ENCODE results near the gene SLN. TPM values are rescaled to one million over a fixed set of nuclear protein-coding genes. Genes with fewer than 3 reads are reported as not detected.

SLN gene
- total and polyA plus RNA-seq, 2 experiments from 2014 or later, result not detected

DNA sequence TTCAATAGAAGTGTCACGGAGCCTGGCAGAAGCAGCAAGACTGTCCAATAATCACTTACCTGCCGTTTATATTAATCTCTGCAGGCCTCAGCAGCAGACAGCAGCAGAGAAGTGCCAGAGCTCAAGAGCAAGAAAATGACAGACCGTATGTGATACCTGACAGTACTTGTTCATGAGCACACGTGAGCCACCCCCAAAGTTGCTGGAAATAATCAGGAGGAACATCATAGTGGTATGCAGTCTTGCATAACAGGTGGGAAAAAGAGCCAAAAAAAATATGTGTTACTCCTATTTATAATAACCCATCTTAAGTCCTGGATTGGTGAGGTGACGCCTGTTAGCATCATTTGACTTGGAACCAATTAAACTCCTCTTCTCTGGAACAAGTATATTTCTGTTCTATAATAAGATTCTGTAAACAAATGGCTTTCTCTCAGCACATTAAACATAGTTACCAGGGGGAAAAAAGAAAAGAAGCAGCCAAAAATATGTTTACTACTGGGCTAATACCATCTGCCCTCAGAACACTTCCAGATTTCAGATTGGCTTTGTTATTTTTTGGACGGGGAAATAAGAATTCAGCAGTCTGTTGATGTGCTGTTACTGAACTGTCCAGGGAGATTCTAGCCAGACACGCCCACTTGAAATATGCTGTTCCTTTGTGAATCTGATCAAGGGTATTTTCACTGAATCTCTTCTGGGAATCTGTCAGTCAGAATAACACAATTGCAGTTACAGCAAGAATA lies 7.9 kb upstream of the SLN start:
- H3K36me3 ChIP-seq (ENCODE audit: low read depth), result no peaks in the 10 kb centered on the region
- DNase-seq, result peak; percentile 41
- peak overlapping the region; percentile 2; the same call in 1 of the 2 replicates for H3K27ac ChIP-seq
- H3K4me1 ChIP-seq (ENCODE audit: insufficient read depth), result peaks cover 19% of the 10 kb centered on the region
- no peak overlapping the region for H3K9ac ChIP-seq
- H3K9me2 ChIP-seq (ENCODE audit: insufficient read depth), result no peaks in the 10 kb centered on the region
- TF ChIP-seq EZH2phosphoT487 (IDR thresholded peaks at IDR 0.05; ENCODE audit: insufficient read depth, low read depth), result no peak
- TF ChIP-seq EZH2 (IDR thresholded peaks at IDR 0.05; ENCODE audit: insufficient read depth, poor library complexity, severe bottlenecking), result no peak
- WGBS, 2 experiments (ENCODE audit: low coverage in 1 of 2, low lambda C conversion rate in 2 of 2, missing lambda C conversion rate in 2 of 2), result 24 to 26% methylated on average over 7 of the region's 7 CpGs
- no peaks in the 10 kb centered on the region for H3K9me3 ChIP-seq (ENCODE audit: low read depth)
- H3F3A ChIP-seq (ENCODE audit: insufficient read depth), result peaks cover 9% of the 10 kb centered on the region; the same call in 1 of the 2 replicates
- H3K79me2 ChIP-seq (ENCODE audit: insufficient read depth), result no peaks in the 10 kb centered on the region
- no peak overlapping the region; the same call in 1 of the 2 replicates for H2AFZ ChIP-seq
- H3K4me2 ChIP-seq (ENCODE audit: unreplicated experiment), result peak overlapping the region; percentile 22
- H4K20me1 ChIP-seq (ENCODE audit: insufficient read depth), result no peaks in the 10 kb centered on the region
- in situ Hi-C loops (cut with MboI), result no loop called here
- 0 out of 2 replicates have a peak, but pooled peaks cover 8% of the 10 kb centered on the region for H3K27me3 ChIP-seq (replicated peaks; ENCODE audit: insufficient read depth)
- no peak overlapping the region for H3K4me3 ChIP-seq

DNA sequence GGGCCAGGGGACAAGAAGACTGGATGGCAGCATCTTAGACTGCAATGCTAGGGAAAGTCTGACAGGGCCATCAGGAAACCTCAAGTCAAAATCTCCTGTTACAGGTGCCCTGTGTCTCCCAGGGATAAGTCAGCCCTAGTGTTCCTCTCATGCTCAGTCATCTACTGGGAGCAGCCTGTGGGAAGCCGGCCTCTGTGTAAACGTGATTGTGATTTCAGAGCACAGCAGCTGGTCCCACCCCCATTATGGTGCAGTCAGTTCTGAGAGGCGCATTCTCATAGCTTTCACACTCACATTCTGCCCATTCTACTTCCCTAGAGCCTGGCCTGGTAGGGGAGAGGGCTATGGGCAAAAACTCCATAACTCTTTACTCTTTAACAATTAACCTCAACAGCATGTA lies 7.2 kb upstream of the SLN start:
- Histone ChIP-seq H3K9me2 (ENCODE audit: insufficient read depth) (no peaks in the 10 kb centered on the region), H3F3A (ENCODE audit: insufficient read depth) (peaks cover 9% of the 10 kb centered on the region; the same call in 1 of the 2 replicates), H3K27me3 (replicated peaks; ENCODE audit: insufficient read depth) (0 out of 2 replicates have a peak, but pooled peaks cover 8% of the 10 kb centered on the region), H3K4me3 (no peak overlapping the region), H3K4me1 (ENCODE audit: insufficient read depth) (peaks cover 19% of the 10 kb centered on the region), H3K36me3 (ENCODE audit: low read depth) (no peaks in the 10 kb centered on the region), H4K20me1 (ENCODE audit: insufficient read depth) (no peaks in the 10 kb centered on the region), H3K9me3 (ENCODE audit: low read depth) (no peaks in the 10 kb centered on the region), H2AFZ (no peak overlapping the region), H3K79me2 (ENCODE audit: insufficient read depth) (no peaks in the 10 kb centered on the region), H3K27ac (no peak overlapping the region), H3K9ac (no peak overlapping the region), H3K4me2 (ENCODE audit: unreplicated experiment) (no peak overlapping the region)
- peak; percentile 17 for DNase-seq
- in situ Hi-C loops (cut with MboI), result no loop called here
- TF ChIP-seq EZH2phosphoT487 (IDR thresholded peaks at IDR 0.05; ENCODE audit: insufficient read depth, low read depth) (no peak), EZH2 (IDR thresholded peaks at IDR 0.05; ENCODE audit: insufficient read depth, poor library complexity, severe bottlenecking) (no peak)
- 60 to 72% methylated on average over 3 of the region's 3 CpGs for WGBS, 2 experiments (ENCODE audit: low coverage in 1 of 2, low lambda C conversion rate in 2 of 2, missing lambda C conversion rate in 2 of 2)

DNA sequence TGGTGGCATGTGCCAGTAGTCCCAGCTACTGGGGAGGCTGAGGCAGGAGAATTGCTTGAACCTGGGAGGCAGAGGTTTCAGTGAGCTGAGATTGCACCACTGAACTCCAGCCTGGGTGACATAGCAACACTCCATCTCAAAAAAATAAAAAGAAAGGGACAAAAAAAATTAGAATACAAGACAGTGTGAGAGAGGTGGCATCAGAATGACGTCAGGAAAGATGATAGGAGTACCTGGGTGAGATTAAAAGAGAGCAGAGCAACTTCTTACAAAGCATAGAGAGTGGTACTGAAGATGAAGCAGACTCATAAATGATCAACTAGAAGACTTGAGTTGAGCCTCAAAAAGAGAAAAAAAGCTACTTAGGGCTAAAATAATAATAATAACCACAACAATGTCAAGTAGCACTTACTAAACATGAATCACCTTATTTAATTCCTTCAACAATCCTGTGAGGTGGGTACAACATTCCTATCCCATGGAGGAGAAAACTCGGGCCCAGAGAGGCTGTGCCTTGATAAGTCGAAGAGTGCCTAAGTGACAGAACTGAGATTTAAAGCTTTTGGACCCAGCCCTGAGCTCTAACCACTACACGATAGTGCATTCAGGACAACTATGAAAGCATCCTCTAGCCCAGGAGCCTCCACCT lies 5.2 kb upstream of the SLN start:
- WGBS, 2 experiments (ENCODE audit: low coverage in 1 of 2, low lambda C conversion rate in 2 of 2, missing lambda C conversion rate in 2 of 2), result 43 to 63% methylated on average over 4 of the region's 4 CpGs
- no peak overlapping the region for H3K4me2 ChIP-seq (ENCODE audit: unreplicated experiment)
- peaks cover 9% of the 10 kb centered on the region; the same call in 1 of the 2 replicates for H3F3A ChIP-seq (ENCODE audit: insufficient read depth)
- H3K9me3 ChIP-seq (ENCODE audit: low read depth), result no peaks in the 10 kb centered on the region
- no peaks in the 10 kb centered on the region for H3K79me2 ChIP-seq (ENCODE audit: insufficient read depth)
- no peak overlapping the region for H3K4me3 ChIP-seq
- in situ Hi-C loops (cut with MboI), result no loop called here
- H3K9me2 ChIP-seq (ENCODE audit: insufficient read depth), result no peaks in the 10 kb centered on the region
- no peak for TF ChIP-seq EZH2 (IDR thresholded peaks at IDR 0.05; ENCODE audit: insufficient read depth, poor library complexity, severe bottlenecking)
- no peak for TF ChIP-seq EZH2phosphoT487 (IDR thresholded peaks at IDR 0.05; ENCODE audit: insufficient read depth, low read depth)
- H3K9ac ChIP-seq, result no peak overlapping the region
- H3K4me1 ChIP-seq (ENCODE audit: insufficient read depth), result peaks cover 19% of the 10 kb centered on the region
- H3K36me3 ChIP-seq (ENCODE audit: low read depth), result no peaks in the 10 kb centered on the region
- peaks cover 7% of the 10 kb centered on the region; the same call in 1 of the 2 replicates for H3K27me3 ChIP-seq (replicated peaks; ENCODE audit: insufficient read depth)
- H4K20me1 ChIP-seq (ENCODE audit: insufficient read depth), result no peaks in the 10 kb centered on the region
- H2AFZ ChIP-seq, result no peak overlapping the region
- no peak overlapping the region for H3K27ac ChIP-seq
- peak; percentile 60 for DNase-seq

DNA sequence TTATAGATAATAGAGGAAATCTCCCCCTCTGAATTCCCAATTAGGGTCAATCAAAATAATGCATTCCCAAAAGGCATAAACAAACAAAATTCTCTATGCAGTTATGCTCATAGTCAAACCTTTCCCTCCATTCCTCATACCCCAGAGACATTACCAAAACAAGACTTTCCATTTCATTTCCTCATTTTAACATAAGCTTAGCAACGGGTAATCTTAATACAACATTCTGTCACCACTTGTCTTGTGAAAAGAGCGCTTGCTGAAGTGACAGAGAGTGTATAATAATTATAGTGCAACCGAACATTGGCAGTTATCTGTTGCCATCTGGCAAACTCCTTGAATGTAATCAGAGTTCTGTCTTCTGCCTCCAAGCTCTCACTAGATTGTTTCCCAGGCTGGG lies 1.2 kb upstream of the SLN start:
- in situ Hi-C loops (cut with MboI), result no loop called here
- Histone ChIP-seq H3K36me3 (ENCODE audit: low read depth) (no peaks in the 10 kb centered on the region), H3K27me3 (replicated peaks; ENCODE audit: insufficient read depth) (peaks cover 7% of the 10 kb centered on the region; the same call in 1 of the 2 replicates), H3K4me1 (ENCODE audit: insufficient read depth) (0 out of 2 replicates have a peak, but pooled peaks cover 7% of the 10 kb centered on the region), H3K79me2 (ENCODE audit: insufficient read depth) (no peaks in the 10 kb centered on the region), H2AFZ (no peak overlapping the region), H3K27ac (no peak overlapping the region), H3K9me2 (ENCODE audit: insufficient read depth) (no peaks in the 10 kb centered on the region), H4K20me1 (ENCODE audit: insufficient read depth) (no peaks in the 10 kb centered on the region), H3K4me2 (ENCODE audit: unreplicated experiment) (no peak overlapping the region), H3K9ac (no peak overlapping the region), H3K4me3 (no peak overlapping the region), H3F3A (ENCODE audit: insufficient read depth) (no peaks in the 10 kb centered on the region), H3K9me3 (ENCODE audit: low read depth) (no peaks in the 10 kb centered on the region)
- DNase-seq, result no peak
- TF ChIP-seq EZH2 (IDR thresholded peaks at IDR 0.05; ENCODE audit: insufficient read depth, poor library complexity, severe bottlenecking) (no peak), EZH2phosphoT487 (IDR thresholded peaks at IDR 0.05; ENCODE audit: insufficient read depth, low read depth) (no peak)
- WGBS, 2 experiments (ENCODE audit: low coverage in 1 of 2, low lambda C conversion rate in 2 of 2, missing lambda C conversion rate in 2 of 2), result 31 to 34% methylated on average over 3 of the region's 3 CpGs
